K562 (cell line): Measurements from ENCODE around the gene RAB6B.

ENCODE experiments used
- CREB1 ChIP-seq, 2 experiments: sonication (generic) in 1 of 2; formaldehyde crosslinking in 1 of 2; IDR thresholded peaks; 2 replicates each; pipeline versions ENCODE4 v1.6.1 to v1.8.0; 2012 to 2022; ENCODE audit warnings: inconsistent platforms in 1 of 2, mild to moderate bottlenecking in 1 of 2, missing genetic modification reagents in 1 of 2, moderate library complexity in 1 of 2
- EZH2 ChIP-seq: IDR thresholded peaks from 2 replicates; pipeline ENCODE4 v1.6.1; 2012; ENCODE audit warnings: low read depth, mild to moderate bottlenecking, inconsistent platforms, low read length, borderline replicate concordance
- MEIS2 ChIP-seq: fragments of 450-650 bp; IDR thresholded peaks from 2 replicates; pipeline ENCODE4 v1.6.1; 2014; ENCODE audit warnings: mild to moderate bottlenecking; ENCODE audit not compliant: partially characterized antibody
- NELFE ChIP-seq: IDR thresholded peaks from 2 replicates; pipeline ENCODE4 v1.6.1; 2011; ENCODE audit warnings: mild to moderate bottlenecking; ENCODE audit not compliant: insufficient read depth, insufficient read length
- POLR2A ChIP-seq: fragments of 450-650 bp; conservative IDR thresholded peaks from 2 replicates; pipeline ENCODE4 v1.6.1; 2016
- POLR2AphosphoS2 ChIP-seq: IDR thresholded peaks from 2 replicates; pipeline ENCODE4 v1.6.1; 2012; ENCODE audit warnings: low read length, improper control_type of control experiment
- POLR2AphosphoS5 ChIP-seq: IDR thresholded peaks from 2 replicates; pipeline ENCODE4 v1.6.1; 2011; ENCODE audit warnings: mild to moderate bottlenecking, low read depth, low read length, moderate library complexity; ENCODE audit not compliant: control insufficient read depth, insufficient read depth
- RAD21 ChIP-seq, 2 experiments: fragments of 250-450 bp in 1 of 2; fragments of 450-650 bp in 1 of 2; sonication (Bioruptor Pico) in 1 of 2; formaldehyde crosslinking in 1 of 2; IDR thresholded peaks in 1 of 2; conservative IDR thresholded peaks in 1 of 2; 2 replicates each; pipeline versions ENCODE4 v1.4.0 to v1.8.0; 2020 to 2022; ENCODE audit warnings: mild to moderate bottlenecking in 2 of 2, moderate library complexity in 1 of 2
- RBM25 ChIP-seq: fragments of 200-400 bp; formaldehyde crosslinking; IDR thresholded peaks from 2 replicates; pipeline ENCODE4 v1.6.1; 2018; ENCODE audit warnings: low read length, low read depth, moderate library complexity; ENCODE audit not compliant: severe bottlenecking
- ZBTB7A ChIP-seq: IDR thresholded peaks from 2 replicates; pipeline ENCODE4 v1.6.1; 2011; ENCODE audit warnings: low read depth, mild to moderate bottlenecking, low read length, moderate library complexity, borderline replicate concordance; ENCODE audit not compliant: control insufficient read depth
- TF ChIP-seq, protein P1 (sequence below): sonication (generic); formaldehyde crosslinking; IDR thresholded peaks from 2 replicates; pipeline ENCODE4 v1.9.0; 2022; ENCODE audit warnings: mild to moderate bottlenecking, missing genetic modification reagents
- TF ChIP-seq, protein P2 (sequence below): fragments of 450-650 bp; conservative IDR thresholded peaks from 2 replicates; pipeline ENCODE4 v1.6.1; 2016; ENCODE audit warnings: missing genetic modification characterization, low read depth, mild to moderate bottlenecking, control low read depth, missing compliant biosample characterization
- TF ChIP-seq, protein P3 (sequence below): fragments of 450-650 bp; IDR thresholded peaks from 2 replicates; pipeline ENCODE4 v1.6.1; 2017; ENCODE audit warnings: antibody characterized with exemption, mild to moderate bottlenecking
- TF ChIP-seq, protein P4 (sequence below), 2 experiments: IDR thresholded peaks; 2 replicates each; pipeline ENCODE4 v1.6.1; 2012; ENCODE audit warnings: improper control_type of control experiment in 2 of 2, low read depth in 2 of 2, low read length in 2 of 2, borderline replicate concordance in 1 of 2

DNA sequence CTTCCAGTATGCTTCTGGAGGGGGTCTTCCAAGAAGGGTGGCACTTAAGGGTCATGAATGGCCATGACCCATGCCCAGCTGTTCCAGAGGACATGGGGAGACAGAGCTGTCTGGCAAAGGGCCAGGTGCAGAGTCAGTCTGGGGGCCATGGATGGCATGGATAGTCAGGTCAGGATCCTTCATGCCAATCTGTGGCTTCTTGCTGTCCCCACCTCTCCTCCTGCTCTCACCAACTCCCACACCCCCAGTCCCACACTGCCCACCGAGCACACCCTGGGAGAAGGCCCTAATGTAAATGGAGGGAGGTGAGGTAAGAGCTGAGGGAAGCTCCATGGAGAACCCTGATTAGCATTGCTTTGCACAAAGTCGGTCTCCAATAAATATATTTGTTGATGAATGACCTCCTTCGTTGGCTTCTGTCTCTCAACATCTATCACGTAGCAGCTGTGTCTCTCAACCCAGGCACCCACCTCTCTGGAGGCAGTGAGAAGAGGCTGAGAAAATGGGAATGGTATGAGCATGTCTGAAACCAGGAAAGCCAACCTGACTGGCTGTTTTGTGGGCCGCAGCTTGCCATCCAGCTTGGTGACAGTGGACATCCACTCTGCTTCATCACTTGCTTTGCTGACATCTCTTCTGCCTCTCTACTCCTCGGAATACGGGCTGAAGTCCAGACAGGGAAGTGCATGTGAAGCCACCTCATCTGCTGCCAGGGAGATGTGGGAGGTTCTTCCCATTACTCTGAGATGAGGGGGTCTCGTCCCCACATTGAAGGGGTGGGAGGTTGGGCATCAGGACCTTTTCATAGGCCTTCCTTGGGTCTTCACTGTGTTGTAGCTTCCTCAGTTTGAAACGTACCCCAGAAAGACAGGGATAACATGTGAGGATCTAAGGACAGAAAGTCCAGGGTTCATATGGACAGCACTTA is 37.7 kb upstream of the RAB6B start:
- TF ChIP-seq CREB1 (IDR thresholded peaks at IDR 0.05) (no peak), CREB1 (CRISPR knock-in tag; IDR thresholded peaks at IDR 0.05) (no peak), EZH2 (no peak), ZBTB7A (no peak), RAD21 (CRISPR knock-in tag; conservative IDR thresholded peaks at IDR 0.05 in 1 of 2, IDR thresholded peaks at IDR 0.05 in 1 of 2) (no peak), POLR2A (no peak), MEIS2 (no peak), NELFE (no peak), POLR2AphosphoS5 (no peak), POLR2AphosphoS2 (no peak), RBM25 (no peak)
- TF ChIP-seq, protein P1, sequence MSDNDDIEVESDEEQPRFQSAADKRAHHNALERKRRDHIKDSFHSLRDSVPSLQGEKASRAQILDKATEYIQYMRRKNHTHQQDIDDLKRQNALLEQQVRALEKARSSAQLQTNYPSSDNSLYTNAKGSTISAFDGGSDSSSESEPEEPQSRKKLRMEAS (CRISPR knock-in tag) = no peak
- TF ChIP-seq, protein P2, sequence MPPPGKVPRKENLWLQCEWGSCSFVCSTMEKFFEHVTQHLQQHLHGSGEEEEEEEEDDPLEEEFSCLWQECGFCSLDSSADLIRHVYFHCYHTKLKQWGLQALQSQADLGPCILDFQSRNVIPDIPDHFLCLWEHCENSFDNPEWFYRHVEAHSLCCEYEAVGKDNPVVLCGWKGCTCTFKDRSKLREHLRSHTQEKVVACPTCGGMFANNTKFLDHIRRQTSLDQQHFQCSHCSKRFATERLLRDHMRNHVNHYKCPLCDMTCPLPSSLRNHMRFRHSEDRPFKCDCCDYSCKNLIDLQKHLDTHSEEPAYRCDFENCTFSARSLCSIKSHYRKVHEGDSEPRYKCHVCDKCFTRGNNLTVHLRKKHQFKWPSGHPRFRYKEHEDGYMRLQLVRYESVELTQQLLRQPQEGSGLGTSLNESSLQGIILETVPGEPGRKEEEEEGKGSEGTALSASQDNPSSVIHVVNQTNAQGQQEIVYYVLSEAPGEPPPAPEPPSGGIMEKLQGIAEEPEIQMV (tag) = no peak
- TF ChIP-seq, protein P3, sequence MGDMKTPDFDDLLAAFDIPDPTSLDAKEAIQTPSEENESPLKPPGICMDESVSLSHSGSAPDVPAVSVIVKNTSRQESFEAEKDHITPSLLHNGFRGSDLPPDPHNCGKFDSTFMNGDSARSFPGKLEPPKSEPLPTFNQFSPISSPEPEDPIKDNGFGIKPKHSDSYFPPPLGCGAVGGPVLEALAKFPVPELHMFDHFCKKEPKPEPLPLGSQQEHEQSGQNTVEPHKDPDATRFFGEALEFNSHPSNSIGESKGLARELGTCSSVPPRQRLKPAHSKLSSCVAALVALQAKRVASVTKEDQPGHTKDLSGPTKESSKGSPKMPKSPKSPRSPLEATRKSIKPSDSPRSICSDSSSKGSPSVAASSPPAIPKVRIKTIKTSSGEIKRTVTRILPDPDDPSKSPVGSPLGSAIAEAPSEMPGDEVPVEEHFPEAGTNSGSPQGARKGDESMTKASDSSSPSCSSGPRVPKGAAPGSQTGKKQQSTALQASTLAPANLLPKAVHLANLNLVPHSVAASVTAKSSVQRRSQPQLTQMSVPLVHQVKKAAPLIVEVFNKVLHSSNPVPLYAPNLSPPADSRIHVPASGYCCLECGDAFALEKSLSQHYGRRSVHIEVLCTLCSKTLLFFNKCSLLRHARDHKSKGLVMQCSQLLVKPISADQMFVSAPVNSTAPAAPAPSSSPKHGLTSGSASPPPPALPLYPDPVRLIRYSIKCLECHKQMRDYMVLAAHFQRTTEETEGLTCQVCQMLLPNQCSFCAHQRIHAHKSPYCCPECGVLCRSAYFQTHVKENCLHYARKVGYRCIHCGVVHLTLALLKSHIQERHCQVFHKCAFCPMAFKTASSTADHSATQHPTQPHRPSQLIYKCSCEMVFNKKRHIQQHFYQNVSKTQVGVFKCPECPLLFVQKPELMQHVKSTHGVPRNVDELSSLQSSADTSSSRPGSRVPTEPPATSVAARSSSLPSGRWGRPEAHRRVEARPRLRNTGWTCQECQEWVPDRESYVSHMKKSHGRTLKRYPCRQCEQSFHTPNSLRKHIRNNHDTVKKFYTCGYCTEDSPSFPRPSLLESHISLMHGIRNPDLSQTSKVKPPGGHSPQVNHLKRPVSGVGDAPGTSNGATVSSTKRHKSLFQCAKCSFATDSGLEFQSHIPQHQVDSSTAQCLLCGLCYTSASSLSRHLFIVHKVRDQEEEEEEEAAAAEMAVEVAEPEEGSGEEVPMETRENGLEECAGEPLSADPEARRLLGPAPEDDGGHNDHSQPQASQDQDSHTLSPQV = no peak
- TF ChIP-seq, protein P4, sequence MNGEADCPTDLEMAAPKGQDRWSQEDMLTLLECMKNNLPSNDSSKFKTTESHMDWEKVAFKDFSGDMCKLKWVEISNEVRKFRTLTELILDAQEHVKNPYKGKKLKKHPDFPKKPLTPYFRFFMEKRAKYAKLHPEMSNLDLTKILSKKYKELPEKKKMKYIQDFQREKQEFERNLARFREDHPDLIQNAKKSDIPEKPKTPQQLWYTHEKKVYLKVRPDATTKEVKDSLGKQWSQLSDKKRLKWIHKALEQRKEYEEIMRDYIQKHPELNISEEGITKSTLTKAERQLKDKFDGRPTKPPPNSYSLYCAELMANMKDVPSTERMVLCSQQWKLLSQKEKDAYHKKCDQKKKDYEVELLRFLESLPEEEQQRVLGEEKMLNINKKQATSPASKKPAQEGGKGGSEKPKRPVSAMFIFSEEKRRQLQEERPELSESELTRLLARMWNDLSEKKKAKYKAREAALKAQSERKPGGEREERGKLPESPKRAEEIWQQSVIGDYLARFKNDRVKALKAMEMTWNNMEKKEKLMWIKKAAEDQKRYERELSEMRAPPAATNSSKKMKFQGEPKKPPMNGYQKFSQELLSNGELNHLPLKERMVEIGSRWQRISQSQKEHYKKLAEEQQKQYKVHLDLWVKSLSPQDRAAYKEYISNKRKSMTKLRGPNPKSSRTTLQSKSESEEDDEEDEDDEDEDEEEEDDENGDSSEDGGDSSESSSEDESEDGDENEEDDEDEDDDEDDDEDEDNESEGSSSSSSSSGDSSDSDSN (IDR thresholded peaks at IDR 0.05; ENCODE audit: borderline replicate concordance in 1 of 2, low read depth in 2 of 2, low read length in 2 of 2) = no peak
